Thoracic aorta (tissue), 2 donors: ENCODE results near the gene MAFB. TPM values are rescaled to one million over a fixed set of nuclear protein-coding genes. Genes with fewer than 3 reads are reported as not detected.

ENCODE experiments used
- ATAC-seq: fragments of 150-250 bp; one replicate; pipeline ENCODE4 v1.8.0; 2017; ENCODE audit warnings: low read depth; ENCODE audit not compliant: insufficient number of reproducible peaks, low FRiP score
- DNase-seq: peaks from one replicate; pipeline ENCODE4 v3.0.0-alpha.2; 2020; ENCODE audit warnings: low spot score
- H3K27ac ChIP-seq, 2 donors: fragments of 200-600 bp; sonication (generic); 1 replicate in 1 of 2; 2 replicates in 1 of 2; pipeline ENCODE4 v1.5.1; 2016; ENCODE audit warnings: mild to moderate bottlenecking in 2 of 2, moderate library complexity in 2 of 2
- H3K27me3 ChIP-seq: fragments of 200-600 bp; sonication (generic); replicated peaks from 2 replicates; pipeline ENCODE4 v1.6.0; 2016; ENCODE audit warnings: mild to moderate bottlenecking; ENCODE audit not compliant: insufficient read depth
- H3K36me3 ChIP-seq: fragments of 200-600 bp; sonication (generic); one replicate; pipeline ENCODE4 v1.5.1; 2016
- H3K4me1 ChIP-seq, 2 donors: fragments of 200-600 bp; sonication (generic); 1 replicate in 1 of 2; 2 replicates in 1 of 2; pipeline versions ENCODE4 v1.5.1 to v1.6.0; 2016; ENCODE audit warnings: low read depth in 2 of 2, mild to moderate bottlenecking in 1 of 2; ENCODE audit not compliant: control insufficient read depth in 1 of 2
- H3K4me3 ChIP-seq: fragments of 200-600 bp; sonication (generic); 2 replicates; pipeline ENCODE4 v1.5.1; 2016; ENCODE audit warnings: mild to moderate bottlenecking
- H3K9me3 ChIP-seq: fragments of 200-600 bp; sonication (generic); 2 replicates; pipeline ENCODE4 v1.5.1; 2016
- total RNA-seq, 2 donors: library from RNA; depleted of rRNA; stranded (reverse); fragments of >200 nt; gene quantifications; one replicate each; pipeline versions ENCODE4 v1.1.0 to v1.2.3, GENCODE V29; 2016
- TF ChIP-seq, protein P1 (sequence below): fragments of 200-600 bp; sonication (generic); IDR thresholded peaks from one replicate; pipeline ENCODE4 v1.5.1; 2019; ENCODE audit warnings: antibody characterized with exemption

The MAFB gene
- total RNA-seq, 2 donors from 2014 or later: 75.0 to 82.9 TPM

DNA sequence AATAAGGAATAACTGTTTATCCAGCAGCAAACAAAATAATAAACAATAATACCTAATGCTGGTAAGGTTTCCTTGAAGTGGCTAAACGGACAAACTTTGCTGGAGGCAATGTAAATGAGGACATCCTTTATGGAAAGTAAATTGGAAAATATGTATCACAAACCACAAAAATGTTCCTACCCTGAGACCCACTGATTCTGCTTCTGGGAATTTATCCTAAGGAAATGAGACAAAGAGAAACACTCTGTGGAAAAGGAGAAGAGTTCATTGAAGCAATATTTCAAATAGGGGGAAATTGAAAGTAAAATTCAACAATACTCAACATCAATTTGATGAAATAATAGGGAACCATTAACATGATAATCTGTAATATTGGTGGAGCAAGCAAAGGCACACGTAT lies 37.9 kb downstream of the MAFB start:
- Histone ChIP-seq H3K9me3 (no peaks in the 10 kb centered on the region), H3K27ac (no peak overlapping the region), H3K36me3 (no peaks in the 10 kb centered on the region), H3K4me1 (peaks cover 3 to 5% of the 10 kb centered on the region in 2 donors), H3K4me3 (no peak overlapping the region), H3K27me3 (no peaks in the 10 kb centered on the region)
- no peak for ATAC-seq
- TF ChIP-seq, protein P1, sequence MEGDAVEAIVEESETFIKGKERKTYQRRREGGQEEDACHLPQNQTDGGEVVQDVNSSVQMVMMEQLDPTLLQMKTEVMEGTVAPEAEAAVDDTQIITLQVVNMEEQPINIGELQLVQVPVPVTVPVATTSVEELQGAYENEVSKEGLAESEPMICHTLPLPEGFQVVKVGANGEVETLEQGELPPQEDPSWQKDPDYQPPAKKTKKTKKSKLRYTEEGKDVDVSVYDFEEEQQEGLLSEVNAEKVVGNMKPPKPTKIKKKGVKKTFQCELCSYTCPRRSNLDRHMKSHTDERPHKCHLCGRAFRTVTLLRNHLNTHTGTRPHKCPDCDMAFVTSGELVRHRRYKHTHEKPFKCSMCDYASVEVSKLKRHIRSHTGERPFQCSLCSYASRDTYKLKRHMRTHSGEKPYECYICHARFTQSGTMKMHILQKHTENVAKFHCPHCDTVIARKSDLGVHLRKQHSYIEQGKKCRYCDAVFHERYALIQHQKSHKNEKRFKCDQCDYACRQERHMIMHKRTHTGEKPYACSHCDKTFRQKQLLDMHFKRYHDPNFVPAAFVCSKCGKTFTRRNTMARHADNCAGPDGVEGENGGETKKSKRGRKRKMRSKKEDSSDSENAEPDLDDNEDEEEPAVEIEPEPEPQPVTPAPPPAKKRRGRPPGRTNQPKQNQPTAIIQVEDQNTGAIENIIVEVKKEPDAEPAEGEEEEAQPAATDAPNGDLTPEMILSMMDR: no peak
- no peak for DNase-seq

DNA sequence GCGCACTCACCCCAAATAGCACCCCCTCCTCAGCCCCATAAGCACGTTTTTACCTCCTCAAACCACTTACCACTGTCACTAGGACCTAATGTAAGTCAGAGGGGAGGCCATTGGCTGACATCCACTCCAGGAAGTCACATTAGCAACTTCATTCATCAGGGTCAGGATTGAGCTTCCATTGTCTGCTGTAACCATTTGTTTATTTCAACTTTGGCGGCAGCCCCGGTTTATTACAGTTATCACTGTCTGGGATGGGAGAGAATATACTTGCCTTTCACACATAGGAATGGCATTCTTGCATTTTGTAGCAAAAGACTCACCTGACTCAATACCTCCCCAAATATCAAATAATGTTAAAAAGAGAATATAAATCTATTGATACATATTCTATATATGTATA lies 38.3 kb downstream of the MAFB start:
- Histone ChIP-seq H3K4me1 (peaks cover 3 to 6% of the 10 kb centered on the region in 2 donors), H3K36me3 (no peaks in the 10 kb centered on the region), H3K27ac (no peak overlapping the region), H3K27me3 (no peaks in the 10 kb centered on the region), H3K4me3 (no peak overlapping the region), H3K9me3 (no peaks in the 10 kb centered on the region)
- DNase-seq (no peak), ATAC-seq (no peak)
- TF ChIP-seq, protein P1: no peak

DNA sequence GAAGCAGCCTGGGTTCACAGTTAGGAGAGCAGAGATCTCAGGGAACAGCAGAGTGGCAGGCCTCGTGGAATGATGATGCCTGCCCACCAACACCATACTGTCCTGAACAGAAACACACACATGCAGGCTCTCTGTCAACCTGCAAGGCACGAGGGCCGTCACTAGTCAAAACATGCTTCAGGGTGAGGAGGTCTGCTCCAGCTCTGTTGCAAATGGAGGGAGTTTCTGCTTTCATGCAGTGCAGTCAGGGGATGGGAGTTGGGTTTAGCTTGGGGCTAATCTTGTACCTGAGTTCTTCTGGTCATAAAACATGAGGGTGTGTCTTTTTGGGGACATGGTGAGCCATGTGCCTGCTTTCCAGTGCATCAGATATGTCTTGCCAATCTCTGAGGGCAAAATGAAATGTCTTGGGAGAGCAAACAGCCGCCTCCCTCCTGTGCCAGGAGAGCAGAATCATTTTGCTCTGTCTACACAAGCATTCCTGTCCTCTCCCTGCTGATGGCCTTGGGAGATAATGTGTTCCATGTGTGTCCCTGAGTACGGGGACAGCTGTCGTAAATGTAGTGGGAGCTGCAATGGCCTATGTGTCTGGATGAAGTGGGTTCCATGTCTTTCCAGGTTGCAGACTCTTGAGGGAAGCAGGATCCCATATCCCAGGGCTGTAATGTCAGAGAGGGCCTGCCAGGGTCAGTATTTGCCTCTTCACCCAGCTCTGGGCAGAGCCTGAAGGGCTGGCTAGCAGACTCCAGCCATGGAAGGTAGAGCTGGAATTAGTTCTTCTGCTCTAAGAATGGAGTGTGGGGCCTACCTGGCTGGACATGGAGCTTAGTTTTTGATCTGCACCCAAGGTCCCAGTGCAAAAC lies 40.6 kb downstream of the MAFB start:
- H3K36me3 ChIP-seq: no peaks in the 10 kb centered on the region
- no peaks in the 10 kb centered on the region for H3K27me3 ChIP-seq
- no peak for ATAC-seq
- no peak overlapping the region for H3K27ac ChIP-seq
- no peaks in the 10 kb centered on the region for H3K9me3 ChIP-seq
- no peak overlapping the region for H3K4me3 ChIP-seq
- peaks cover 6 to 9% of the 10 kb centered on the region in 2 donors for H3K4me1 ChIP-seq
- TF ChIP-seq, protein P1: no peak
- DNase-seq: no peak

DNA sequence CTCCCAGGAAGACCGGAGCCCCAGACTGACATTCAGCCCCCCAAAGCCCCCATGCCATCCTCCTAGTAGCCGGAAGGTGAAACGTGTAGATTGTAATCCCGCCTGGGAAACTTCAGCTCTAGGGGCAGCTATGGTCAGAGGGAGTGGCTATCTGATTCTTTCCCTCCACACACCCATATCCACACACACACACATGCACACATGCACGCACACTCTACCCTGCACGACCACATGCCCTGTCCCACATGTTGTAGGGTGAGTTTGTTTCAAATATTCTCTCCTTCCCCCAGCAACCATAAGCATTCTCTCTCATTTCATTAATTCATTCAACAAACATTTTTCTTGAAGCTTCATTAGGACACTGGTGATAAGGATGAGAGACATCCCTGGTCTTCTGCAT lies 42.2 kb downstream of the MAFB start:
- H3K27ac ChIP-seq: no peak overlapping the region
- ATAC-seq (no peak), DNase-seq (no peak)
- TF ChIP-seq, protein P1: no peak
- no peaks in the 10 kb centered on the region for H3K36me3 ChIP-seq
- no peaks in the 10 kb centered on the region for H3K27me3 ChIP-seq
- H3K4me3 ChIP-seq: no peak overlapping the region
- peaks cover 6 to 9% of the 10 kb centered on the region in 2 donors for H3K4me1 ChIP-seq
- H3K9me3 ChIP-seq: no peaks in the 10 kb centered on the region

DNA sequence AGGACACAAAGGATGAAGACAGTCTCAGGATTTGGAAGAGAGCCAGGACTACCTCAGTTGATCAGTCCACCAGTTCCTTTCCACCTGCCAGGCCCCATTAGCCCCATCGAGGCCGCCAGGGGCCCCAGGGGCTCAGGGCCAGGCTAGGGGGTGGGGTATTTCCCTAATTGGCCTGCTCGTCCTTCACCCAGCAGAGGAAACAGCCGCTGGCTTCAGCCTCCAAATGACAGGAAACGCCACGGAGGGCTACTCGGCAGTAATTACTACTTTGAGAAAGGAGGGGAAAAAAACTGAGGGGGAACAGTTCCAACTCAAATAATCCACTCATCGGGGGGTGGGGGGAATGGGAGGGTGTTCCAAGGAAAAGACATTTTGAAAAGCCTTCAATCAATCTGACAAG lies 42.7 kb downstream of the MAFB start:
- H3K27me3 ChIP-seq: no peaks in the 10 kb centered on the region
- no peak for ATAC-seq
- no peaks in the 10 kb centered on the region for H3K36me3 ChIP-seq
- H3K4me3 ChIP-seq: no peak overlapping the region
- H3K4me1 ChIP-seq: peaks cover 6 to 9% of the 10 kb centered on the region in 2 donors
- DNase-seq: no peak
- no peak overlapping the region for H3K27ac ChIP-seq
- TF ChIP-seq, protein P1: no peak
- H3K9me3 ChIP-seq: no peaks in the 10 kb centered on the region
